Spleen (tissue), 11 donors: ENCODE measurements around the gene RHOV. TPM values are rescaled to one million over a fixed set of nuclear protein-coding genes. Genes with fewer than 3 reads are reported as not detected.

Source experiments
- DNase-seq: peaks from one replicate; pipeline ENCODE4 v3.0.0-alpha.2; 2020
- H3K27ac ChIP-seq, 8 donors: fragments of 200-600 bp; sonication (generic) in 7 of 8; 1 replicate in 4 of 8; 2 replicates in 4 of 8; pipeline versions ENCODE4 v1.5.0 to v1.8.0; 2016 to 2021; ENCODE audit warnings: inconsistent platforms in 4 of 8, mild to moderate bottlenecking in 4 of 8, moderate library complexity in 1 of 8
- H3K27me3 ChIP-seq, 7 donors: fragments of 200-600 bp; sonication (generic) in 6 of 7; replicated peaks in 1 of 7; 1 replicate in 4 of 7; 2 replicates in 3 of 7; pipeline versions ENCODE4 v1.5.0 to v1.8.0; 2016 to 2021; ENCODE audit warnings: inconsistent platforms in 3 of 7, mild to moderate bottlenecking in 1 of 7
- H3K36me3 ChIP-seq, 6 donors: fragments of 200-600 bp; sonication (generic) in 5 of 6; 1 replicate in 4 of 6; 2 replicates in 2 of 6; pipeline versions ENCODE4 v1.5.0 to v1.8.0; 2016 to 2021; ENCODE audit warnings: inconsistent platforms in 2 of 6
- H3K4me1 ChIP-seq, 6 donors: fragments of 200-600 bp; sonication (generic) in 5 of 6; 1 replicate in 3 of 6; 2 replicates in 3 of 6; pipeline versions ENCODE4 v1.5.0 to v1.8.0; 2016 to 2021; ENCODE audit warnings: inconsistent platforms in 3 of 6
- H3K4me3 ChIP-seq, 8 donors: fragments of 200-600 bp; sonication (generic) in 7 of 8; 1 replicate in 4 of 8; 2 replicates in 4 of 8; pipeline versions ENCODE4 v1.5.0 to v1.8.0; 2016 to 2021; ENCODE audit warnings: inconsistent platforms in 4 of 8, mild to moderate bottlenecking in 4 of 8, moderate library complexity in 2 of 8
- H3K9me3 ChIP-seq, 8 donors: fragments of 200-600 bp; sonication (generic) in 7 of 8; 1 replicate in 4 of 8; 2 replicates in 4 of 8; pipeline versions ENCODE4 v1.5.0 to v1.8.0; 2016 to 2021; ENCODE audit warnings: inconsistent platforms in 4 of 8
- POLR2A ChIP-seq, 3 donors: fragments of 450-650 bp; IDR thresholded peaks; one replicate each; pipeline ENCODE4 v1.5.1; 2017; ENCODE audit warnings: antibody characterized with exemption in 3 of 3, mild to moderate bottlenecking in 1 of 3
- POLR2AphosphoS5 ChIP-seq, 3 donors: sonication (generic); formaldehyde crosslinking; IDR thresholded peaks; one replicate each; pipeline ENCODE4 v1.5.1; 2017; ENCODE audit warnings: antibody characterized with exemption in 3 of 3
- WGBS, 5 donors: extraction: QIAGEN DNeasy Blood & Tissue Kit in 3 of 5; methylation state at CpG; one replicate each; pipeline versions ENCODE4 v1.1.5 to v1.1.7; 2013 to 2018; 5-methylcytosine and 5-hydroxymethylcytosine counted together
- intact Hi-C: fragments of 100-400 bp; cut with DNase I; formaldehyde crosslinking; loops from one replicate; pipeline ENCODE4 v1.15.0; 2023; ENCODE audit warnings: low total_unique reads
- polyA plus RNA-seq, 3 donors: library from polyadenylated mRNA; stranded (reverse); fragments of 200-250 nt; gene quantifications; one replicate each; pipeline ENCODE4 v1.2.1, GENCODE V29; 2013
- total RNA-seq, 7 donors: library from RNA; depleted of rRNA in 3 of 7; stranded (reverse); fragments of >200 nt in 3 of 7; fragmentation: NEBNext Ultra II Directional in 4 of 7; extraction: Animal tissue kit (Norgen Biotek cat#: 25700) in 4 of 7; gene quantifications; one replicate each; pipeline versions ENCODE4 v1.1.0 to v1.2.1, GENCODE V29; 2016 to 2021
- TF ChIP-seq, protein P1 (sequence below), 11 experiments: fragments of 200-600 bp in 7 of 11; fragments of 450-650 bp in 4 of 11; sonication (generic) in 4 of 11; IDR thresholded peaks in 8 of 11; conservative IDR thresholded peaks in 3 of 11; 1 replicate in 7 of 11; 2 replicates in 4 of 11; pipeline versions ENCODE4 v1.4.0 to v1.8.0; 2016 to 2021; ENCODE audit warnings: antibody characterized with exemption in 11 of 11, inconsistent platforms in 4 of 11, mild to moderate bottlenecking in 1 of 11
- donor health status: healthy with polysubstance abuse.
- donor health status: DM: no; HTN: no; CAD: no; lungs with moderate emphysema.
- donor health status: DM: no; HTN: no; CAD: no.
- donor health status: Bipolar disorder and iron deficiency.
- donor health status: healthy.
- donor health status: DM: no; HTN: no; CAD: no.
- donor health status: DM: yes; HTN: yes; CAD: no.

RHOV gene
- total and polyA plus RNA-seq, 10 donors: 0.06 to 0.19 TPM; not detected in 8

DNA sequence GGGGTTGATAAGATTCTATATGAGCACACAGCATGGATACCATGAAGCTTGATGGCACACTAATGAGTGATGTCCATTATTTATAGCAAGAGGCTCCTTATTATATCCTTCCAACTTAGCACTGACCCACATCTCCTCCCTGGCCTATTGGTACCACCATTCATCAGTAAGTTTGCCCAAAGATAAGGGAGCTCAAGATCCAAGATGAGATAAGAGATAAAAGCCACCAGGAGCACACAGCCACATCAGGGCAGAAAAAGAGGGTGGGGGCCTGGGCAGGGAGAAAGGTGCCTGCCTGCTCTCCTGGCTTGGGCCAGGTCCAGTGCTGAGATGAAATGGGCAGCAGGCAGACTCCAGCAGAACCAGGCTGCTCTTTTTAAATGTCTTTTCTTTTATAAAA is 41.1 kb downstream of the RHOV start:
- DNase-seq: no peak
- no peak overlapping the region for H3K4me3 ChIP-seq
- no peaks in the 10 kb centered on the region for H3K9me3 ChIP-seq
- H3K27ac ChIP-seq: no peak overlapping the region
- TF ChIP-seq POLR2A (IDR thresholded peaks at IDR 0.05) (no peak), POLR2AphosphoS5 (IDR thresholded peaks at IDR 0.05) (no peak)
- TF ChIP-seq, protein P1, sequence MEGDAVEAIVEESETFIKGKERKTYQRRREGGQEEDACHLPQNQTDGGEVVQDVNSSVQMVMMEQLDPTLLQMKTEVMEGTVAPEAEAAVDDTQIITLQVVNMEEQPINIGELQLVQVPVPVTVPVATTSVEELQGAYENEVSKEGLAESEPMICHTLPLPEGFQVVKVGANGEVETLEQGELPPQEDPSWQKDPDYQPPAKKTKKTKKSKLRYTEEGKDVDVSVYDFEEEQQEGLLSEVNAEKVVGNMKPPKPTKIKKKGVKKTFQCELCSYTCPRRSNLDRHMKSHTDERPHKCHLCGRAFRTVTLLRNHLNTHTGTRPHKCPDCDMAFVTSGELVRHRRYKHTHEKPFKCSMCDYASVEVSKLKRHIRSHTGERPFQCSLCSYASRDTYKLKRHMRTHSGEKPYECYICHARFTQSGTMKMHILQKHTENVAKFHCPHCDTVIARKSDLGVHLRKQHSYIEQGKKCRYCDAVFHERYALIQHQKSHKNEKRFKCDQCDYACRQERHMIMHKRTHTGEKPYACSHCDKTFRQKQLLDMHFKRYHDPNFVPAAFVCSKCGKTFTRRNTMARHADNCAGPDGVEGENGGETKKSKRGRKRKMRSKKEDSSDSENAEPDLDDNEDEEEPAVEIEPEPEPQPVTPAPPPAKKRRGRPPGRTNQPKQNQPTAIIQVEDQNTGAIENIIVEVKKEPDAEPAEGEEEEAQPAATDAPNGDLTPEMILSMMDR (IDR thresholded peaks at IDR 0.05 in 8 of 11, conservative IDR thresholded peaks at IDR 0.05 in 3 of 11): no peak
- no peaks in the 10 kb centered on the region for H3K4me1 ChIP-seq
- no peaks in the 10 kb centered on the region for H3K36me3 ChIP-seq
- intact Hi-C loops: no loop called here
- no peaks in the 10 kb centered on the region for H3K27me3 ChIP-seq

DNA sequence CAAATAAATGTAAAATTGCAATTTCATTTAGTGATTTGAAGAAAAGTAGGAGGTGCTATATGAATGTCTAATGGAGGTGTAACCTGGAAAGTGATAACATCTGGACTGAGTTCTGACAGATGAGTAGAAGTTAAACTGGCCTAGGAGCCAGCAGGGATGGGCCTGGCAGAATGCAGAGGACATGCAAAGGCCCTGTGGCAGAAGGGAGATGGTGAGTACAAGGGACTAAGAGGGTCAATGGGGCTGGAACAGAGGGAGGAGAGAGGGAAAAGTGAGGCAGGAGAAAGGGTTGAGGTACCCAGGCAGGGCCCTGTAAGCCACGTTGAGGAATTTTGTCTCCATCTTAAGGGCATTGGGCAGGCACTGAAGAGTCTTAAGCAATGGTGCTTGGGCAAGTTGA is 42.2 kb downstream of the RHOV start:
- Histone ChIP-seq H3K27ac (no peak overlapping the region), H3K9me3 (no peaks in the 10 kb centered on the region), H3K27me3 (no peaks in the 10 kb centered on the region), H3K36me3 (no peaks in the 10 kb centered on the region), H3K4me1 (no peaks in the 10 kb centered on the region), H3K4me3 (no peak overlapping the region)
- intact Hi-C loops: no loop called here
- WGBS, 5 donors: 58 to 87% (median 73%) methylated on average over 1 of the region's 1 CpG
- DNase-seq: no peak
- TF ChIP-seq POLR2AphosphoS5 (IDR thresholded peaks at IDR 0.05): no peak
- TF ChIP-seq, protein P1 (IDR thresholded peaks at IDR 0.05 in 8 of 11, conservative IDR thresholded peaks at IDR 0.05 in 3 of 11): no peak
- no peak for TF ChIP-seq POLR2A (IDR thresholded peaks at IDR 0.05)

DNA sequence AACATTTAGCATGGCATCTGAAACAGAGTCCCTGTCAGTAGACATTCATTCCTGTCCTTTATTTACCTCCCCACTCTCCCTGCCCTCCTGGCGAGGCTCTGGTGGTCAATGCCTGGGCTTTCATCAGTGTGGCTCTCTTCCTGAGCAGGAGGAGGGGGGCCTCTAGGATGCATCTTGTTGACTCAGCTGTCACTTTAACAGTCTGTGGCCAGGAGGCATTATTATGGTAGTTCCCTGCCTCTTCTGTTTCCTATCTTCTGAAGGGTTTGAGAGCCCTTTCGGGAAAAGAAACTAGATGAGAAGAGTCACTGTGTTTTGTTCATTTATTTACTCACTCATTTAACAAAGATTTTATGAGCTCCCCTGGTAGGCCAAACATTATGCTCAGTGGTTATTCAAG is 43.1 kb downstream of the RHOV start:
- intact Hi-C loops: no loop called here

DNA sequence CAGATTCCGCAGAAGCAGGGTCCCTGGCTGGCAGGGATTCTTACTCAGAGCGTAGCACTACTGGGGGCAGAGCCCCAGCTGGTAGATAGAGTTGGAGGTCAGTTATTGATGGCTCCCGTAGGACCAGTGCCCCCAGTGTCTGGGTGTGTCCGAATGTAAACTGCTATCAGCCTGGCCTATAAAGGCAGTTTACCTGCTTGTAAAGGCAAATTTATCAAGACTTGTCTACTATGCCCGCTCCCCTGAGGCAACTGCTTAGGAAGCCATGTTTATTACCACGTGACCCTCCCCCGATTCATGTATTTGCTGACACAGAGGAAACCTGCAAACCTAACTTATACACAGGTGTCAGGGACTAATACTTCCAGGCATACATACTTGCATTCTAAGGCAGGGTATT is 44.9 kb downstream of the RHOV start:
- Histone ChIP-seq H3K27me3 (no peaks in the 10 kb centered on the region), H3K4me3 (no peak overlapping the region), H3K9me3 (no peaks in the 10 kb centered on the region), H3K4me1 (no peaks in the 10 kb centered on the region), H3K36me3 (no peaks in the 10 kb centered on the region), H3K27ac (no peak overlapping the region)
- TF ChIP-seq, protein P1 (IDR thresholded peaks at IDR 0.05 in 8 of 11, conservative IDR thresholded peaks at IDR 0.05 in 3 of 11): no peak
- TF ChIP-seq POLR2AphosphoS5 (IDR thresholded peaks at IDR 0.05): no peak
- TF ChIP-seq POLR2A (IDR thresholded peaks at IDR 0.05): no peak
- WGBS, 5 donors: 77 to 94% (median 87%) methylated on average over 7 of the region's 7 CpGs
- intact Hi-C loops: no loop called here
- DNase-seq: no peak

More for the DNA sequence above, 43.1 kb downstream of the RHOV start:
- DNase-seq: no peak
- H3K4me3 ChIP-seq: no peak overlapping the region
- H3K9me3 ChIP-seq: no peaks in the 10 kb centered on the region
- no peaks in the 10 kb centered on the region for H3K36me3 ChIP-seq
- TF ChIP-seq, protein P1 (IDR thresholded peaks at IDR 0.05 in 8 of 11, conservative IDR thresholded peaks at IDR 0.05 in 3 of 11): no peak
- no peaks in the 10 kb centered on the region for H3K27me3 ChIP-seq
- no peak overlapping the region for H3K27ac ChIP-seq
- WGBS, 5 donors: 69 to 97% (median 80%) methylated on average over 2 of the region's 2 CpGs
- no peaks in the 10 kb centered on the region for H3K4me1 ChIP-seq
